ENCODE data around the gene TTC23.

Gene TTC23

DNA sequence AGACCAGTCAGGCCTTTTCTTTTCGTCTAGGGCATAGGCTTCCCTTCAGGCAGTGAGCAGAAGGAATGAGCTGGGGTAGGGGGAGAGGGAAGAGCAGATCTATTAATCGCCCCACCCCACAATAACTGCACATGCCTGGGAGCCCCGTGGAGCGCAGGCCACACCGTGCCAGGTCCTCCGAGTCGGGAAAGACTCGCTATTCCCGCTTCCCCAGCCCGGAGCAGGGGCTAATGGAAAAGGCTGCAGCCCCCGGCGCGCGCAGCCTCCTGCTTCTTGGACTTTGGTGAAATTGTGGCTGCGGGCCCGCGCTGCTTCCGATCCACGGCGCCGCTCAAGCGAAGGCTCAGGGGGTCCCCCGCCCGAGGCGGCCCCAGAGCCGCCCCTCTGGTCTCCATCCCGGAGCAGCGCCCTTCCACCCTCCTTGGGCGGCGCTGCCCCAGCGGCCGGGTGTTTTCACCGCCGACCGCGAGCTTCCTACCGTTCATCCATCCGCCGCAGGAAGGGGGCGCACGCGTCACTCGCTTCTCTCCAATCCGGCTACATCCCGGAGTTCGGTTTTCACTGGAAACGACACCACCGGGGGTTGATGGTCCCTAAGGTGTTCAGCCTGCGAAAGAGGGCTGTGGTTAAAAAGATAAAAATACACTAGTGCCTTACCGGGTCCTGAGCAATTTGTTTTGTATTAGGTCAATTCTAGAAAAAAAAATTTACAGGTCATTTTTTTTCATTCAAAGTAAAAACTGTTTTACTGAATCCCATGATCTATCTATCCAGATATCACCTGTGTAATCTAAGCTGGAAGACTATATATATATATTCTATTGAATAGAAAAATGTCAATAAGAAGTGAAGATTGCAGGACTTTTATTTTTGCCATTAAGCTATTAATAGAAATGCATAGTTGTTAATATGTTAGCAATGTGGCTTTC, 148.9 kb downstream of the TTC23 start:
- in situ Hi-C loops (cut with MboI; ENCODE audit: low sequenced_read_pairs, unreplicated experiment), result no loop called here
- peak; percentile 80 for TF ChIP-seq CTCF (IDR thresholded peaks at IDR 0.05; ENCODE audit: borderline replicate concordance, control extremely low read depth, extremely low read depth, insufficient read depth, missing control alignments)
- DNase-seq (ENCODE audit: low spot score), result peak; percentile 73

DNA sequence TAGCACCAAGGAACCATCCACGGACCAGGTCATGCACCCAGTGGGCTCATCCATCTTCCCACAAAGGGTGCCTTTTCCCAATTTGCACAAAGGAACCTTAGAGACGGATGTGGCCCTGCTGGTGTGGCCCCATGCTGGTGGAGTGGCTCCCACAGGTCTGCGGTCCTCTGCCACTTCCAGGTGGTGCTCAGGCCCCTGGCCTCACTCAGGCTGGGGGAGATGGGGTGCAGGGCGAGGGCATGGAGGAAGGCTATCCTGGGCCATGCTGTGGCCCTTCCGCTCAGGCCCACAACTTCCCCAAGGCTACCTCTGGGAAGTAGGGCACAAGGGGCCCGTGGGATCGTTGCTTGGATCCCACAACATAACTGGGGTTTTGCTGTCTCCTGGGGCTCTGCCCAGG, 149.7 kb downstream of the TTC23 start:
- no peak for DNase-seq (ENCODE audit: low spot score)
- no peak for TF ChIP-seq CTCF (IDR thresholded peaks at IDR 0.05; ENCODE audit: borderline replicate concordance, control extremely low read depth, extremely low read depth, insufficient read depth, missing control alignments)
- in situ Hi-C loops (cut with MboI; ENCODE audit: low sequenced_read_pairs, unreplicated experiment), result loop anchor here (5.0 to 25.0 kb wide), 2 partner anchors 113 to 587 kb away; no protein-coding TSS in a partner anchor

- DNase-seq (ENCODE audit: low spot score), result no peak
- no peak for TF ChIP-seq CTCF (IDR thresholded peaks at IDR 0.05; ENCODE audit: borderline replicate concordance, control extremely low read depth, extremely low read depth, insufficient read depth, missing control alignments)
- in situ Hi-C loops (cut with MboI; ENCODE audit: low sequenced_read_pairs, unreplicated experiment), result loop anchor here (5.0 to 25.0 kb wide), 2 partner anchors 113 to 587 kb away; no protein-coding TSS in a partner anchor
Measured at GRCh38 chr15:99098991-99099390, 150.4 kb downstream of the TTC23 start.

GRCh38 chr15:99098426-99098825, 151.0 kb downstream of the TTC23 start:
- no peak for TF ChIP-seq CTCF (IDR thresholded peaks at IDR 0.05; ENCODE audit: borderline replicate concordance, control extremely low read depth, extremely low read depth, insufficient read depth, missing control alignments)
- no peak for DNase-seq (ENCODE audit: low spot score)
- in situ Hi-C loops (cut with MboI; ENCODE audit: low sequenced_read_pairs, unreplicated experiment), result loop anchor here (5.0 to 25.0 kb wide), 2 partner anchors 114 to 586 kb away; no protein-coding TSS in a partner anchor

GRCh38 chr15:99097441-99098410, 151.7 kb downstream of the TTC23 start:
- in situ Hi-C loops (cut with MboI; ENCODE audit: low sequenced_read_pairs, unreplicated experiment), result loop anchor here (5.0 to 25.0 kb wide), 2 partner anchors 115 to 585 kb away; no protein-coding TSS in a partner anchor
- no peak for TF ChIP-seq CTCF (IDR thresholded peaks at IDR 0.05; ENCODE audit: borderline replicate concordance, control extremely low read depth, extremely low read depth, insufficient read depth, missing control alignments)
- no peak for DNase-seq (ENCODE audit: low spot score)

DNA sequence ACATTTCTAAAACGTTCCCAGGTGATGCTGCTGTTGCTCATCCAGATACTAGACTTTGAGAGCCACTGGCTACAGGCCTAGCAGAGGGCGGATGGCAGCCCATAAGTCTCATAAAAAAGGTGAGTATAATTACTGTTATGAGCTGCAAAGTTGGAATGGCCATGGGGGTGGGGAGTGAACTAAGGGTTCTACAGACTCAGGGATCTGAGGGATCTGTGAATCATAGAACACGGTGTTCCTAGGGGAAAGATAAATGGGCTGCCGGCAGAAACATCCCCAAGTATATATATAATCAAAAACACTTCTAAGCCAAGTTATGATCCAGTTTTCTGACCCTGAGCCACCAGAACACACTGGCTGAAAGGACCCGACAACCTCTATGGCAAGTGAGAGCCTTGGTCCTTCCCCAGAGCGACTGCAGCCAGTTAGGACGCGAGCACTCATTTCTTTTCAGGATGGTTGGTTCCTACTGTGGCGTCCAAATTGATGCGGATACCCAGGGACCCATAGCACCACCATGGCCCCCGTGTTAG, 152.4 kb downstream of the TTC23 start:
- no peak for DNase-seq (ENCODE audit: low spot score)
- TF ChIP-seq CTCF (IDR thresholded peaks at IDR 0.05; ENCODE audit: borderline replicate concordance, control extremely low read depth, extremely low read depth, insufficient read depth, missing control alignments), result no peak
- in situ Hi-C loops (cut with MboI; ENCODE audit: low sequenced_read_pairs, unreplicated experiment), result loop anchor here (5.0 to 25.0 kb wide), 2 partner anchors 115 to 585 kb away; no protein-coding TSS in a partner anchor
